H9 (cell line): ENCODE measurements around the gene AVL9. TPM values are rescaled to one million over a fixed set of nuclear protein-coding genes. Genes with fewer than 3 reads are reported as not detected.

ENCODE experiments used
- DNase-seq: peaks from one replicate; pipeline ENCODE4 v3.0.0-alpha.2; 2017
- H2AFZ ChIP-seq: one replicate; pipeline ENCODE4 v1.6.1; 2013; ENCODE audit warnings: mild to moderate bottlenecking, low read length, control low read depth, moderate library complexity
- H2AK5ac ChIP-seq: 2 replicates; pipeline ENCODE4 v1.6.1; 2013; ENCODE audit warnings: low read length, control low read depth, mixed read lengths; ENCODE audit not compliant: insufficient read length
- H2BK120ac ChIP-seq: one replicate; pipeline ENCODE4 v1.6.1; 2013; ENCODE audit warnings: low read depth, mild to moderate bottlenecking, low read length, control low read depth, inconsistent platforms; ENCODE audit not compliant: poor library complexity, severe bottlenecking
- H2BK12ac ChIP-seq: 2 replicates; pipeline ENCODE4 v1.6.1; 2013; ENCODE audit warnings: low read length, control low read depth, mixed read lengths, low read depth; ENCODE audit not compliant: insufficient read length
- H2BK15ac ChIP-seq: 2 replicates; pipeline ENCODE4 v1.6.1; 2013; ENCODE audit warnings: low read depth, low read length, control low read depth
- H2BK20ac ChIP-seq: one replicate; pipeline ENCODE4 v1.6.1; 2013; ENCODE audit warnings: low read depth, mild to moderate bottlenecking, low read length, control low read depth, inconsistent platforms; ENCODE audit not compliant: poor library complexity, severe bottlenecking
- H2BK5ac ChIP-seq: 2 replicates; pipeline ENCODE4 v1.6.1; 2013; ENCODE audit warnings: low read length, control low read depth, mixed read lengths; ENCODE audit not compliant: insufficient read length
- H3K14ac ChIP-seq: 2 replicates; pipeline ENCODE4 v1.6.1; 2013; ENCODE audit warnings: low read length, control low read depth; ENCODE audit not compliant: insufficient read depth
- H3K18ac ChIP-seq: 2 replicates; pipeline ENCODE4 v1.6.1; 2013; ENCODE audit warnings: low read depth, mild to moderate bottlenecking, mixed read lengths, low read length, control low read depth; ENCODE audit not compliant: insufficient read length
- H3K23ac ChIP-seq: 2 replicates; pipeline ENCODE4 v1.6.1; 2013; ENCODE audit warnings: low read length, control low read depth, mixed read lengths, low read depth; ENCODE audit not compliant: insufficient read length
- H3K23me2 ChIP-seq: 2 replicates; pipeline ENCODE4 v1.6.1; 2013; ENCODE audit warnings: low read depth, mild to moderate bottlenecking, mixed read lengths, low read length, control low read depth; ENCODE audit not compliant: insufficient read length, poor library complexity, severe bottlenecking
- H3K27ac ChIP-seq: 2 replicates; pipeline ENCODE4 v1.5.1; 2013; ENCODE audit warnings: low read length, control low read depth, mixed read lengths, low read depth; ENCODE audit not compliant: insufficient read length
- H3K27me3 ChIP-seq: 2 replicates; pipeline ENCODE4 v1.6.1; 2013; ENCODE audit warnings: low read length, control low read depth, inconsistent platforms; ENCODE audit not compliant: insufficient read depth
- H3K4ac ChIP-seq: 2 replicates; pipeline ENCODE4 v1.6.1; 2013; ENCODE audit warnings: low read depth, mild to moderate bottlenecking, control low read depth, inconsistent platforms, low read length, moderate library complexity
- H3K4me1 ChIP-seq: 2 replicates; pipeline ENCODE4 v1.6.1; 2013; ENCODE audit warnings: low read length, control low read depth, inconsistent platforms; ENCODE audit not compliant: insufficient read depth
- H3K4me2 ChIP-seq: 2 replicates; pipeline ENCODE4 v1.6.1; 2013; ENCODE audit warnings: low read length, control low read depth, mixed read lengths; ENCODE audit not compliant: insufficient read length, insufficient read depth
- H3K56ac ChIP-seq: 2 replicates; pipeline ENCODE4 v1.6.1; 2013; ENCODE audit warnings: low read depth, mild to moderate bottlenecking, mixed read lengths, low read length, control low read depth; ENCODE audit not compliant: insufficient read length
- H3K79me1 ChIP-seq: 2 replicates; pipeline ENCODE4 v1.6.1; 2013; ENCODE audit warnings: low read depth, mild to moderate bottlenecking, moderate library complexity, low read length, control low read depth, inconsistent platforms; ENCODE audit not compliant: insufficient read depth, poor library complexity, severe bottlenecking
- H3K79me2 ChIP-seq: 2 replicates; pipeline ENCODE4 v1.6.1; 2013; ENCODE audit warnings: low read length, control low read depth, inconsistent platforms; ENCODE audit not compliant: insufficient read depth
- H3K9ac ChIP-seq: 2 replicates; pipeline ENCODE4 v1.6.1; 2013; ENCODE audit warnings: low read length, control low read depth, mixed read lengths; ENCODE audit not compliant: insufficient read length; ENCODE audit errors: extremely low read depth
- H3K9me3 ChIP-seq: one replicate; pipeline ENCODE4 v1.6.1; 2013; ENCODE audit warnings: low read depth, low read length, inconsistent platforms; ENCODE audit not compliant: control insufficient read depth
- H3T11ph ChIP-seq: one replicate; pipeline ENCODE4 v1.6.1; 2013; ENCODE audit warnings: mild to moderate bottlenecking, low read length, control low read depth, inconsistent platforms
- H4K20me1 ChIP-seq: one replicate; pipeline ENCODE4 v1.6.1; 2013; ENCODE audit not compliant: control insufficient read depth, insufficient read length, insufficient read depth
- H4K5ac ChIP-seq: 2 replicates; pipeline ENCODE4 v1.6.1; 2013; ENCODE audit warnings: low read depth, mild to moderate bottlenecking, mixed read lengths, low read length, control low read depth; ENCODE audit not compliant: insufficient read length
- H4K8ac ChIP-seq: replicated peaks from 2 replicates; pipeline ENCODE4 v1.6.1; 2013; ENCODE audit warnings: low read length, control low read depth, mixed read lengths, low read depth; ENCODE audit not compliant: insufficient read length
- H4K91ac ChIP-seq: 2 replicates; pipeline ENCODE4 v1.6.1; 2013; ENCODE audit warnings: low read depth, mild to moderate bottlenecking, moderate library complexity, mixed read lengths, low read length, control low read depth; ENCODE audit not compliant: insufficient read length
- H3K27ac Mint-ChIP-seq, 3 experiments: 2 replicates in 2 of 3; 3 replicates in 1 of 3; pipeline ENCODE4 v1.8.0; 2020 to 2021; ENCODE audit warnings: mixed read lengths in 3 of 3, mild to moderate bottlenecking in 1 of 3, moderate library complexity in 1 of 3
- H3K27me3 Mint-ChIP-seq: 2 replicates; pipeline ENCODE4 v1.8.0; 2021; ENCODE audit warnings: low read depth, mild to moderate bottlenecking, moderate library complexity, mixed read lengths
- H3K36me3 Mint-ChIP-seq, 3 experiments: 2 replicates in 2 of 3; 3 replicates in 1 of 3; pipeline ENCODE4 v1.8.0; 2020 to 2021; ENCODE audit warnings: low read depth in 3 of 3, mixed read lengths in 3 of 3; ENCODE audit not compliant: insufficient read depth in 1 of 3
- H3K4me1 Mint-ChIP-seq, 2 experiments: 2 replicates each; pipeline ENCODE4 v1.8.0; 2020; ENCODE audit warnings: mixed read lengths in 2 of 2
- H3K4me3 Mint-ChIP-seq, 2 experiments: 2 replicates in 1 of 2; 3 replicates in 1 of 2; pipeline ENCODE4 v1.8.0; 2020 to 2021; ENCODE audit warnings: mild to moderate bottlenecking in 2 of 2, mixed read lengths in 2 of 2, moderate library complexity in 1 of 2
- H3K9me3 Mint-ChIP-seq, 2 experiments: 2 replicates in 1 of 2; 3 replicates in 1 of 2; pipeline ENCODE4 v1.8.0; 2020; ENCODE audit warnings: mild to moderate bottlenecking in 2 of 2, mixed read lengths in 2 of 2, moderate library complexity in 1 of 2
- WGBS: extraction: QIAGEN DNeasy Blood & Tissue Kit; methylation state at CpG from one replicate; pipeline ENCODE4 v1.1.7; 2013; ENCODE audit warnings: missing lambda C conversion rate, low lambda C conversion rate, mixed read lengths; ENCODE audit not compliant: insufficient read length; ENCODE audit errors: extremely low coverage; 5-methylcytosine and 5-hydroxymethylcytosine counted together
- total RNA-seq: library from RNA; stranded (reverse); gene quantifications from 2 replicates; pipeline ENCODE4 v1.2.1, GENCODE V29; 2021
- TF ChIP-seq, protein P1 (sequence below): fragments of 200-600 bp; sonication (generic); conservative IDR thresholded peaks from 3 replicates; pipeline ENCODE4 v1.8.0; 2021; ENCODE audit warnings: antibody characterized with exemption, mild to moderate bottlenecking

Gene AVL9
- total RNA-seq, 1 experiment from 2014 or later = 38.7 TPM

DNA sequence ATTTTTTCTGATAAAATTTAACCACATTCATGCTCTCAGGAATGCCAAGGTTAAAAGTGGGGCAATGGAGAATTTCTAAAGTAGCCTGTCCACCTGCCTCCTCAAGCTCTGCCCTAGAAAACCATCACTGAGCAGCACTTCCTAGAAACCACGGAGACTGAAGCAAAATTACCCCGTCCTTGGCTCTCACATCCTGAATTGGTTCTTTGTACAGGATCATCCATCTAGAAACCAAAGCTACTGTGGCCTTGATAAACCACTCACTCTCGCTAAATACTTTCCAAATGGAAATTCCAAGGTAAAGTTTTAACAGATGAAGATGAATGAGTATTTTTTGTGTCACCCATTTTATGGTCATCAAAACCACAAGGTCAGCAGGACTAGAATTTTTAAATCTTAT, 96.6 kb downstream of the AVL9 start:
- H3K27ac Mint-ChIP-seq = no peak overlapping the region
- TF ChIP-seq, protein P1, sequence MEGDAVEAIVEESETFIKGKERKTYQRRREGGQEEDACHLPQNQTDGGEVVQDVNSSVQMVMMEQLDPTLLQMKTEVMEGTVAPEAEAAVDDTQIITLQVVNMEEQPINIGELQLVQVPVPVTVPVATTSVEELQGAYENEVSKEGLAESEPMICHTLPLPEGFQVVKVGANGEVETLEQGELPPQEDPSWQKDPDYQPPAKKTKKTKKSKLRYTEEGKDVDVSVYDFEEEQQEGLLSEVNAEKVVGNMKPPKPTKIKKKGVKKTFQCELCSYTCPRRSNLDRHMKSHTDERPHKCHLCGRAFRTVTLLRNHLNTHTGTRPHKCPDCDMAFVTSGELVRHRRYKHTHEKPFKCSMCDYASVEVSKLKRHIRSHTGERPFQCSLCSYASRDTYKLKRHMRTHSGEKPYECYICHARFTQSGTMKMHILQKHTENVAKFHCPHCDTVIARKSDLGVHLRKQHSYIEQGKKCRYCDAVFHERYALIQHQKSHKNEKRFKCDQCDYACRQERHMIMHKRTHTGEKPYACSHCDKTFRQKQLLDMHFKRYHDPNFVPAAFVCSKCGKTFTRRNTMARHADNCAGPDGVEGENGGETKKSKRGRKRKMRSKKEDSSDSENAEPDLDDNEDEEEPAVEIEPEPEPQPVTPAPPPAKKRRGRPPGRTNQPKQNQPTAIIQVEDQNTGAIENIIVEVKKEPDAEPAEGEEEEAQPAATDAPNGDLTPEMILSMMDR = no peak
- H3K4ac ChIP-seq = no peak overlapping the region
- H4K5ac ChIP-seq = no peak overlapping the region
- H4K91ac ChIP-seq = no peak overlapping the region
- H3K27me3 ChIP-seq = no peaks in the 10 kb centered on the region
- no peaks in the 10 kb centered on the region for H3K9me3 ChIP-seq
- DNase-seq = no peak
- H2BK20ac ChIP-seq = no peak overlapping the region
- H2AK5ac ChIP-seq = no peak overlapping the region
- H4K8ac ChIP-seq = no peak overlapping the region
- H3K18ac ChIP-seq = no peak overlapping the region
- H3K9ac ChIP-seq = no peak overlapping the region
- H3K27ac ChIP-seq = no peak overlapping the region
- WGBS = no CpG with 5 or more reads among the region's 3 CpGs
- no peak overlapping the region for H2BK5ac ChIP-seq
- H3K36me3 Mint-ChIP-seq = peaks cover 3 to 20% (median 3%) of the 10 kb centered on the region in 3 experiments; a peak in 6 of 7 replicates
- H2BK15ac ChIP-seq = no peak overlapping the region
- no peak overlapping the region for H2BK120ac ChIP-seq
- peaks cover 17 to 22% of the 10 kb centered on the region in 2 experiments for H3K4me1 Mint-ChIP-seq
- no peak overlapping the region for H3K23ac ChIP-seq
- H3T11ph ChIP-seq = no peak overlapping the region
- H3K56ac ChIP-seq = no peak overlapping the region
- no peak overlapping the region for H3K14ac ChIP-seq
- H4K20me1 ChIP-seq = no peaks in the 10 kb centered on the region
- no peak overlapping the region for H2AFZ ChIP-seq
- H3K23me2 ChIP-seq = no peaks in the 10 kb centered on the region
- no peaks in the 10 kb centered on the region for H3K27me3 Mint-ChIP-seq
- H2BK12ac ChIP-seq = no peak overlapping the region
- H3K4me1 ChIP-seq = peaks cover 6% of the 10 kb centered on the region; the same call in 1 of the 2 replicates
- H3K4me2 ChIP-seq = no peak overlapping the region
- H3K4me3 Mint-ChIP-seq = no peak overlapping the region
- H3K79me2 ChIP-seq = no peaks in the 10 kb centered on the region
- H3K79me1 ChIP-seq = no peaks in the 10 kb centered on the region
- H3K9me3 Mint-ChIP-seq = no peaks in the 10 kb centered on the region
